ENCODE results near the gene ALKBH3. TPM values are rescaled to one million over a fixed set of nuclear protein-coding genes. Genes with fewer than 3 reads are reported as not detected.

ALKBH3 gene
- total RNA-seq, 1 donor from 2014 or later, result 27.7 TPM

GRCh38 chr11:43923406-43924111 lies 42.9 kb downstream of the ALKBH3 start:
- Histone ChIP-seq H3K27me3 (no peaks in the 10 kb centered on the region), H3K4me1 (peaks cover 27% of the 10 kb centered on the region), H3K27ac (peak overlapping the region; percentile 65), H3K36me3 (peaks cover 15% of the 10 kb centered on the region), H3K4me3 (no peak overlapping the region), H3K9me3 (no peaks in the 10 kb centered on the region)
- intact Hi-C loops (cut with DNase I), result no loop called here
- TF ChIP-seq CTCF (IDR thresholded peaks at IDR 0.05), result no peak
- no peak for DNase-seq
- ATAC-seq, result no peak

- Histone ChIP-seq H3K36me3 (peaks cover 8% of the 10 kb centered on the region), H3K4me1 (peaks cover 27% of the 10 kb centered on the region), H3K27ac (peak overlapping the region; percentile 65), H3K9me3 (no peaks in the 10 kb centered on the region), H3K4me3 (no peak overlapping the region), H3K27me3 (no peaks in the 10 kb centered on the region)
- TF ChIP-seq CTCF (IDR thresholded peaks at IDR 0.05), result no peak
- DNase-seq (no peak), ATAC-seq (no peak)
- intact Hi-C loops (cut with DNase I), result no loop called here
These were observed 43.7 kb downstream of the ALKBH3 start for GRCh38 chr11:43924112-43924855.

GRCh38 chr11:43925063-43925931 lies 44.7 kb downstream of the ALKBH3 start:
- H3K4me3 ChIP-seq, result no peak overlapping the region
- intact Hi-C loops (cut with DNase I), result no loop called here
- H3K36me3 ChIP-seq, result no peaks in the 10 kb centered on the region
- H3K9me3 ChIP-seq, result no peaks in the 10 kb centered on the region
- TF ChIP-seq CTCF (IDR thresholded peaks at IDR 0.05), result no peak
- peak overlapping the region; percentile 65 for H3K27ac ChIP-seq
- H3K4me1 ChIP-seq, result peaks cover 26% of the 10 kb centered on the region
- no peak for DNase-seq
- H3K27me3 ChIP-seq, result no peaks in the 10 kb centered on the region
- no peak for ATAC-seq

- intact Hi-C loops (cut with DNase I), result no loop called here
- Histone ChIP-seq H3K4me3 (no peak overlapping the region), H3K4me1 (peaks cover 19% of the 10 kb centered on the region), H3K27me3 (no peaks in the 10 kb centered on the region), H3K9me3 (no peaks in the 10 kb centered on the region), H3K36me3 (no peaks in the 10 kb centered on the region), H3K27ac (peak overlapping the region; percentile 36)
- no peak for TF ChIP-seq CTCF (IDR thresholded peaks at IDR 0.05)
- no peak for ATAC-seq
- DNase-seq, result no peak
These were observed 45.4 kb downstream of the ALKBH3 start for GRCh38 chr11:43925932-43926505.

GRCh38 chr11:43927070-43927469 lies 46.4 kb downstream of the ALKBH3 start:
- intact Hi-C loops (cut with DNase I), result no loop called here

More at GRCh38 chr11:43927070-43927469, 46.4 kb downstream of the ALKBH3 start:
- Histone ChIP-seq H3K4me1 (peaks cover 13% of the 10 kb centered on the region), H3K27me3 (no peaks in the 10 kb centered on the region), H3K36me3 (no peaks in the 10 kb centered on the region), H3K9me3 (no peaks in the 10 kb centered on the region), H3K4me3 (no peak overlapping the region), H3K27ac (no peak overlapping the region)
- DNase-seq, result no peak
- ATAC-seq, result no peak
- no peak for TF ChIP-seq CTCF (IDR thresholded peaks at IDR 0.05)
